Suprapubic skin (tissue), 4 donors: ENCODE measurements around the gene LRRN3. TPM values are rescaled to one million over a fixed set of nuclear protein-coding genes. Genes with fewer than 3 reads are reported as not detected.

Experiments
- DNase-seq, 2 donors: peaks; one replicate each; pipeline ENCODE4 v3.0.0-alpha.2; 2019; ENCODE audit warnings: low spot score in 2 of 2
- H3K27ac ChIP-seq: fragments of 200-600 bp; sonication (generic); one replicate; pipeline ENCODE4 v1.5.1; 2019
- H3K27me3 ChIP-seq: fragments of 200-600 bp; sonication (generic); one replicate; pipeline ENCODE4 v1.5.1; 2019
- H3K36me3 ChIP-seq: fragments of 200-600 bp; sonication (generic); one replicate; pipeline ENCODE4 v1.5.1; 2019
- H3K4me1 ChIP-seq: fragments of 200-600 bp; sonication (generic); one replicate; pipeline ENCODE4 v1.5.1; 2019
- H3K4me3 ChIP-seq: fragments of 200-600 bp; sonication (generic); one replicate; pipeline ENCODE4 v1.5.1; 2019; ENCODE audit warnings: mild to moderate bottlenecking
- H3K9me3 ChIP-seq: fragments of 200-600 bp; sonication (generic); one replicate; pipeline ENCODE4 v1.5.1; 2019
- CTCF ChIP-seq, 2 donors: fragments of 200-600 bp in 1 of 2; fragments of 450-650 bp in 1 of 2; sonication (generic) in 1 of 2; IDR thresholded peaks; one replicate each; pipeline ENCODE4 v1.5.1; 2016 to 2019; ENCODE audit warnings: antibody characterized with exemption in 2 of 2, mild to moderate bottlenecking in 1 of 2, moderate library complexity in 1 of 2
- EP300 ChIP-seq: sonication (generic); formaldehyde crosslinking; IDR thresholded peaks from one replicate; pipeline ENCODE4 v1.6.1; 2017; ENCODE audit warnings: antibody characterized with exemption
- POLR2A ChIP-seq, 2 donors: fragments of 450-650 bp; IDR thresholded peaks; one replicate each; pipeline ENCODE4 v1.6.1; 2017; ENCODE audit warnings: antibody characterized with exemption in 2 of 2, mild to moderate bottlenecking in 2 of 2, moderate library complexity in 2 of 2
- POLR2AphosphoS5 ChIP-seq, 3 donors: sonication (generic); formaldehyde crosslinking; IDR thresholded peaks; one replicate each; pipeline ENCODE4 v1.6.1; 2017; ENCODE audit warnings: antibody characterized with exemption in 3 of 3
- WGBS: methylation state at CpG from one replicate; pipeline ENCODE4 v1.1.5; 2018; 5-methylcytosine and 5-hydroxymethylcytosine counted together
- total RNA-seq, 4 donors: library from RNA; depleted of rRNA; stranded (reverse); fragments of >200 nt; gene quantifications; one replicate each; pipeline ENCODE4 v1.1.0, GENCODE V29; 2016

Gene LRRN3
- total RNA-seq, 4 donors from 2014 or later, result 0.30 to 1.8 (median 0.51) TPM; not detected in 1

- Histone ChIP-seq H3K27me3 (no peaks in the 10 kb centered on the region), H3K9me3 (no peaks in the 10 kb centered on the region), H3K4me3 (no peak overlapping the region), H3K36me3 (no peaks in the 10 kb centered on the region), H3K4me1 (no peaks in the 10 kb centered on the region), H3K27ac (no peak overlapping the region)
- no peak for DNase-seq
- 73% methylated on average over 1 of the region's 1 CpG for WGBS
- TF ChIP-seq POLR2AphosphoS5 (IDR thresholded peaks at IDR 0.05) (no peak), CTCF (IDR thresholded peaks at IDR 0.05) (no peak), EP300 (no peak)
These were observed 73.5 kb downstream of the LRRN3 start for GRCh38 chr7:111164442-111164841.

GRCh38 chr7:111168182-111168581 is 77.3 kb downstream of the LRRN3 start:
- no peaks in the 10 kb centered on the region for H3K36me3 ChIP-seq
- 55% methylated on average over 2 of the region's 2 CpGs for WGBS
- no peak overlapping the region for H3K27ac ChIP-seq
- H3K9me3 ChIP-seq, result no peaks in the 10 kb centered on the region
- H3K4me1 ChIP-seq, result no peaks in the 10 kb centered on the region
- H3K4me3 ChIP-seq, result no peak overlapping the region
- TF ChIP-seq POLR2AphosphoS5 (IDR thresholded peaks at IDR 0.05) (no peak), CTCF (IDR thresholded peaks at IDR 0.05) (no peak), EP300 (no peak), POLR2A (IDR thresholded peaks at IDR 0.05) (no peak)
- no peak for DNase-seq
- no peaks in the 10 kb centered on the region for H3K27me3 ChIP-seq

- Histone ChIP-seq H3K4me3 (no peak overlapping the region), H3K27me3 (no peaks in the 10 kb centered on the region), H3K9me3 (no peaks in the 10 kb centered on the region), H3K27ac (no peak overlapping the region), H3K4me1 (no peaks in the 10 kb centered on the region), H3K36me3 (no peaks in the 10 kb centered on the region)
- no peak for TF ChIP-seq POLR2AphosphoS5 (IDR thresholded peaks at IDR 0.05)
- no peak for TF ChIP-seq EP300
- no peak for TF ChIP-seq POLR2A (IDR thresholded peaks at IDR 0.05)
- TF ChIP-seq CTCF (IDR thresholded peaks at IDR 0.05), result no peak
- no peak for DNase-seq
- 86% methylated on average over 2 of the region's 2 CpGs for WGBS
These were observed 81.8 kb downstream of the LRRN3 start for GRCh38 chr7:111172564-111173257.

- WGBS, result 92% methylated on average over 2 of the region's 2 CpGs
These were observed 82.6 kb downstream of the LRRN3 start for GRCh38 chr7:111173528-111173927.

GRCh38 chr7:111173990-111174389 is 83.1 kb downstream of the LRRN3 start:
- Histone ChIP-seq H3K9me3 (no peaks in the 10 kb centered on the region), H3K27ac (no peak overlapping the region), H3K4me1 (no peaks in the 10 kb centered on the region), H3K27me3 (no peaks in the 10 kb centered on the region), H3K36me3 (no peaks in the 10 kb centered on the region), H3K4me3 (no peak overlapping the region)
- DNase-seq, result no peak
- 90% methylated on average over 2 of the region's 2 CpGs for WGBS
- TF ChIP-seq CTCF (IDR thresholded peaks at IDR 0.05), result no peak
- TF ChIP-seq POLR2A (IDR thresholded peaks at IDR 0.05), result no peak
- no peak for TF ChIP-seq POLR2AphosphoS5 (IDR thresholded peaks at IDR 0.05)
- TF ChIP-seq EP300, result no peak

More at GRCh38 chr7:111173528-111173927, 82.6 kb downstream of the LRRN3 start:
- H3K4me1 ChIP-seq, result no peaks in the 10 kb centered on the region
- H3K4me3 ChIP-seq, result no peak overlapping the region
- H3K36me3 ChIP-seq, result no peaks in the 10 kb centered on the region
- H3K27me3 ChIP-seq, result no peaks in the 10 kb centered on the region
- no peak for TF ChIP-seq POLR2A (IDR thresholded peaks at IDR 0.05)
- no peak for TF ChIP-seq CTCF (IDR thresholded peaks at IDR 0.05)
- TF ChIP-seq POLR2AphosphoS5 (IDR thresholded peaks at IDR 0.05), result no peak
- no peak for TF ChIP-seq EP300
- no peak overlapping the region for H3K27ac ChIP-seq
- no peaks in the 10 kb centered on the region for H3K9me3 ChIP-seq
- no peak for DNase-seq
